ENCODE measurements around the gene CHD8. TPM values are rescaled to one million over a fixed set of nuclear protein-coding genes. Genes with fewer than 3 reads are reported as not detected.

Gene CHD8
- total and polyA plus RNA-seq, 2 of the 13 experiments (the other 11 are each of a cell fraction or from before 2014, with no cell fraction given): 35.1 to 79.6 TPM

DNA sequence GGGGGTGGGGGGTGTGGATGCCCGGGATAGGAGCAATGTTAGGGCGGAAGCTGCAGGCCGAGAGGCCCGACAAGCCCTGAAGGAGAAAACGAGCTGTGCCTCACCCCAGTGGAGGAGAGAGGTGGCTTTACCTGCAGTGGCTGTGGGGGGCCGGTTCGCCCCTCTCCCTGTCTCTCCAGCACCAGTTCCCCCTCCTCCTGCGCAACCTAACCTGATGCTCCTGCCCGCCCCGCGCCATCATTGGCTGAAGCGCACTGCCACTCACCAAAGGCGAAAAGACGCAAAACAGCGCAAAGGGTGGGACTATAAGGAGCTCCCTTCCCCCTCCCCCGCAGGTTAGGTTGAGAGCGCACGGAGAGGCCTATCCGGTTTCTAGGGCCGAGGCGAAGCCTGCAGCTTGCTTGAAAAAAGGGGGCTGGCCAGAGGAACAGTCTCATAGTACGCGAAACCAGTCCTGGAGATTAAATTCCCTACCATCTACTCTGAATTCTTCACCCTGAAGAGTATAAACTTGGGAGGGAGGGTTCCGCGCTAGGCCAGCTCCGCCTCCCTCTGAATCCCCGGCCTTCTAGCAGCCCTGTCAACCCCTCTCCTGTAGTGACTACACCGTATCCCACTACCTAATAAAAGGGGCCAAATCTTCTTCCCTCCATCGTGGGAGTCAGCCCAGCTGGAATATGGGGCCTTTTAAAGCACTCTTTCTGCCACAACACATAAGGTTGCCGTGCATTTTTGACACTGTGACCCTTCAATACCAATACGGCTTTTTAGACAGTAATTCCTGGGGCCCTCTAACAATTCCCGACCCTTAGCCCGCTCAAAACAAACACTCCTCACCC is 18.6 kb downstream of the CHD8 start (continued):
- TF ChIP-seq, protein P1, sequence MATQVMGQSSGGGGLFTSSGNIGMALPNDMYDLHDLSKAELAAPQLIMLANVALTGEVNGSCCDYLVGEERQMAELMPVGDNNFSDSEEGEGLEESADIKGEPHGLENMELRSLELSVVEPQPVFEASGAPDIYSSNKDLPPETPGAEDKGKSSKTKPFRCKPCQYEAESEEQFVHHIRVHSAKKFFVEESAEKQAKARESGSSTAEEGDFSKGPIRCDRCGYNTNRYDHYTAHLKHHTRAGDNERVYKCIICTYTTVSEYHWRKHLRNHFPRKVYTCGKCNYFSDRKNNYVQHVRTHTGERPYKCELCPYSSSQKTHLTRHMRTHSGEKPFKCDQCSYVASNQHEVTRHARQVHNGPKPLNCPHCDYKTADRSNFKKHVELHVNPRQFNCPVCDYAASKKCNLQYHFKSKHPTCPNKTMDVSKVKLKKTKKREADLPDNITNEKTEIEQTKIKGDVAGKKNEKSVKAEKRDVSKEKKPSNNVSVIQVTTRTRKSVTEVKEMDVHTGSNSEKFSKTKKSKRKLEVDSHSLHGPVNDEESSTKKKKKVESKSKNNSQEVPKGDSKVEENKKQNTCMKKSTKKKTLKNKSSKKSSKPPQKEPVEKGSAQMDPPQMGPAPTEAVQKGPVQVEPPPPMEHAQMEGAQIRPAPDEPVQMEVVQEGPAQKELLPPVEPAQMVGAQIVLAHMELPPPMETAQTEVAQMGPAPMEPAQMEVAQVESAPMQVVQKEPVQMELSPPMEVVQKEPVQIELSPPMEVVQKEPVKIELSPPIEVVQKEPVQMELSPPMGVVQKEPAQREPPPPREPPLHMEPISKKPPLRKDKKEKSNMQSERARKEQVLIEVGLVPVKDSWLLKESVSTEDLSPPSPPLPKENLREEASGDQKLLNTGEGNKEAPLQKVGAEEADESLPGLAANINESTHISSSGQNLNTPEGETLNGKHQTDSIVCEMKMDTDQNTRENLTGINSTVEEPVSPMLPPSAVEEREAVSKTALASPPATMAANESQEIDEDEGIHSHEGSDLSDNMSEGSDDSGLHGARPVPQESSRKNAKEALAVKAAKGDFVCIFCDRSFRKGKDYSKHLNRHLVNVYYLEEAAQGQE (IDR thresholded peaks at IDR 0.05; ENCODE audit: borderline replicate concordance in 1 of 2, low read depth in 1 of 2, low read length in 2 of 2): peak in 1 of 2 experiments; percentile 16; a peak in 1 of 4 replicates
- TF ChIP-seq ZNF253 (CRISPR knock-in tag; IDR thresholded peaks at IDR 0.05; ENCODE audit: borderline replicate concordance) (peak; percentile 72; the same call in 1 of the 2 replicates), ZNF720 (CRISPR knock-in tag; IDR thresholded peaks at IDR 0.05) (no peak), MAZ (IDR thresholded peaks at IDR 0.05; ENCODE audit: borderline replicate concordance, low read depth, low read length) (peak; percentile 98), MAZ (CRISPR knock-in tag; IDR thresholded peaks at IDR 0.05; ENCODE audit: low read depth) (peak; percentile 100), ZNF589 (CRISPR knock-in tag; conservative IDR thresholded peaks at IDR 0.05) (no peak; the same call in 1 of the 2 replicates), NR2F1 (CRISPR knock-in tag; IDR thresholded peaks at IDR 0.05) (0 out of 4 replicates have a peak, but pooled peaks of 1 of the 2 experiments have one; percentile 28), GATAD2A (CRISPR knock-in tag; IDR thresholded peaks at IDR 0.05) (peak; percentile 78), ZBTB21 (CRISPR knock-in tag; IDR thresholded peaks at IDR 0.05) (0 out of 2 replicates have a peak, but pooled peaks have one; percentile 45), ZBTB37 (CRISPR knock-in tag; IDR thresholded peaks at IDR 0.05) (0 out of 2 replicates have a peak, but pooled peaks have one; percentile 52), TOPORS (CRISPR knock-in tag; IDR thresholded peaks at IDR 0.05) (no peak), YEATS2 (CRISPR knock-in tag; IDR thresholded peaks at IDR 0.05; ENCODE audit: borderline replicate concordance) (peak; percentile 99), LCORL (IDR thresholded peaks at IDR 0.05) (peak; percentile 60), LCORL (CRISPR knock-in tag; IDR thresholded peaks at IDR 0.05) (peak; percentile 72), RAD21 (CRISPR knock-in tag; IDR thresholded peaks at IDR 0.05) (peak; percentile 61), PHB2 (IDR thresholded peaks at IDR 0.05; ENCODE audit: partially characterized antibody) (no peak), SALL2 (CRISPR knock-in tag; IDR thresholded peaks at IDR 0.05) (peak; percentile 88; the same call in 1 of the 2 replicates), PHF21A (CRISPR knock-in tag; IDR thresholded peaks at IDR 0.05) (0 out of 2 replicates have a peak, but pooled peaks have one; percentile 56), REXO4 (CRISPR knock-in tag; IDR thresholded peaks at IDR 0.05; ENCODE audit: borderline replicate concordance) (no peak), NR2F6 (IDR thresholded peaks at IDR 0.05) (no peak), NR2F6 (CRISPR knock-in tag; IDR thresholded peaks at IDR 0.05) (peak; percentile 65; the same call in 1 of the 2 replicates), ZNF660 (CRISPR knock-in tag; IDR thresholded peaks at IDR 0.05; ENCODE audit: borderline replicate concordance, low read depth) (0 out of 2 replicates have a peak, but pooled peaks have one; percentile 40)
- TF ChIP-seq, protein P2, sequence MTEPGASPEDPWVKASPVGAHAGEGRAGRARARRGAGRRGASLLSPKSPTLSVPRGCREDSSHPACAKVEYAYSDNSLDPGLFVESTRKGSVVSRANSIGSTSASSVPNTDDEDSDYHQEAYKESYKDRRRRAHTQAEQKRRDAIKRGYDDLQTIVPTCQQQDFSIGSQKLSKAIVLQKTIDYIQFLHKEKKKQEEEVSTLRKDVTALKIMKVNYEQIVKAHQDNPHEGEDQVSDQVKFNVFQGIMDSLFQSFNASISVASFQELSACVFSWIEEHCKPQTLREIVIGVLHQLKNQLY (CRISPR knock-in tag; IDR thresholded peaks at IDR 0.05): no peak
